HL-60 (cell line): ENCODE data around the gene MREG.

Experiments
- CTCF ChIP-seq: IDR thresholded peaks from one replicate; pipeline ENCODE4 v1.5.1; 2011; ENCODE audit warnings: low read length, control low read depth, inconsistent platforms; ENCODE audit not compliant: insufficient read depth
- GABPA ChIP-seq: IDR thresholded peaks from 2 replicates; pipeline ENCODE4 v1.6.1; 2012; ENCODE audit warnings: low read depth
- POLR2AphosphoS5 ChIP-seq: IDR thresholded peaks from 2 replicates; pipeline ENCODE4 v1.6.1; 2012; ENCODE audit warnings: low read depth
- REST ChIP-seq: IDR thresholded peaks from 2 replicates; pipeline ENCODE4 v1.6.1; 2012; ENCODE audit warnings: low read depth; ENCODE audit not compliant: insufficient replicate concordance
- SPI1 ChIP-seq: IDR thresholded peaks from 2 replicates; pipeline ENCODE4 v1.6.1; 2012; ENCODE audit warnings: low read depth, mild to moderate bottlenecking, borderline replicate concordance

GRCh38 chr2:216012830-216013079 is 596 bp downstream of the MREG start:
- TF ChIP-seq CTCF (no peak), GABPA (no peak), REST (no peak), POLR2AphosphoS5 (no peak), SPI1 (no peak)
